ENCODE measurements around the gene CAMK1G.

DNA sequence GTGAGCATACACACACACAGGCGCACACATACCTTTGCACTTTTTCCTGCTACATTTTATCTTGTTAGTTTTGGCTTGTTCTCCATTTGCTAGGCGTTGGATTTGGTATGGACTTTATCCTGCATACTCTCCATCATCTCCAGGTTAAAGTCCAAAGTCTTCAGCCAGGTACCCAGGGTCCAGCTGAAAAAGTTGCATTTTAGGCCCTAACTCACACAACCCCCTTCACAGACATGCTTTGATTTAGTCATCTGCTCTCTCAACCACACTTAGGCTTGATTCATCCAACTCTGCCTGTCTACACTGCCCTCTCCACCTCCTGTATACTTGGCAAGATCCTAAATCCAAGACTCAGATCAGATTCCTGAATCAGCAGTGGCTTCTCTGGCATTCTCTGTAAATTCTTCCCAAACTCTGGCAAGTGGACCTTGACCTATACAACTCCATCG is 79.4 kb downstream of the CAMK1G start:
- no peak for TF ChIP-seq SMC3 (conservative IDR thresholded peaks at IDR 0.05; ENCODE audit: poor library complexity)
- no peak for TF ChIP-seq POLR2AphosphoS5 (IDR thresholded peaks at IDR 0.05)
- TF ChIP-seq, protein P1, sequence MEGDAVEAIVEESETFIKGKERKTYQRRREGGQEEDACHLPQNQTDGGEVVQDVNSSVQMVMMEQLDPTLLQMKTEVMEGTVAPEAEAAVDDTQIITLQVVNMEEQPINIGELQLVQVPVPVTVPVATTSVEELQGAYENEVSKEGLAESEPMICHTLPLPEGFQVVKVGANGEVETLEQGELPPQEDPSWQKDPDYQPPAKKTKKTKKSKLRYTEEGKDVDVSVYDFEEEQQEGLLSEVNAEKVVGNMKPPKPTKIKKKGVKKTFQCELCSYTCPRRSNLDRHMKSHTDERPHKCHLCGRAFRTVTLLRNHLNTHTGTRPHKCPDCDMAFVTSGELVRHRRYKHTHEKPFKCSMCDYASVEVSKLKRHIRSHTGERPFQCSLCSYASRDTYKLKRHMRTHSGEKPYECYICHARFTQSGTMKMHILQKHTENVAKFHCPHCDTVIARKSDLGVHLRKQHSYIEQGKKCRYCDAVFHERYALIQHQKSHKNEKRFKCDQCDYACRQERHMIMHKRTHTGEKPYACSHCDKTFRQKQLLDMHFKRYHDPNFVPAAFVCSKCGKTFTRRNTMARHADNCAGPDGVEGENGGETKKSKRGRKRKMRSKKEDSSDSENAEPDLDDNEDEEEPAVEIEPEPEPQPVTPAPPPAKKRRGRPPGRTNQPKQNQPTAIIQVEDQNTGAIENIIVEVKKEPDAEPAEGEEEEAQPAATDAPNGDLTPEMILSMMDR (IDR thresholded peaks at IDR 0.05; ENCODE audit: poor library complexity, severe bottlenecking): no peak
- no peak for TF ChIP-seq TAF1 (IDR thresholded peaks at IDR 0.05; ENCODE audit: low read depth)
- no peak for TF ChIP-seq EP300 (conservative IDR thresholded peaks at IDR 0.05; ENCODE audit: poor library complexity, severe bottlenecking)
- TF ChIP-seq RAD21 (conservative IDR thresholded peaks at IDR 0.05): no peak
- TF ChIP-seq, protein P2, sequence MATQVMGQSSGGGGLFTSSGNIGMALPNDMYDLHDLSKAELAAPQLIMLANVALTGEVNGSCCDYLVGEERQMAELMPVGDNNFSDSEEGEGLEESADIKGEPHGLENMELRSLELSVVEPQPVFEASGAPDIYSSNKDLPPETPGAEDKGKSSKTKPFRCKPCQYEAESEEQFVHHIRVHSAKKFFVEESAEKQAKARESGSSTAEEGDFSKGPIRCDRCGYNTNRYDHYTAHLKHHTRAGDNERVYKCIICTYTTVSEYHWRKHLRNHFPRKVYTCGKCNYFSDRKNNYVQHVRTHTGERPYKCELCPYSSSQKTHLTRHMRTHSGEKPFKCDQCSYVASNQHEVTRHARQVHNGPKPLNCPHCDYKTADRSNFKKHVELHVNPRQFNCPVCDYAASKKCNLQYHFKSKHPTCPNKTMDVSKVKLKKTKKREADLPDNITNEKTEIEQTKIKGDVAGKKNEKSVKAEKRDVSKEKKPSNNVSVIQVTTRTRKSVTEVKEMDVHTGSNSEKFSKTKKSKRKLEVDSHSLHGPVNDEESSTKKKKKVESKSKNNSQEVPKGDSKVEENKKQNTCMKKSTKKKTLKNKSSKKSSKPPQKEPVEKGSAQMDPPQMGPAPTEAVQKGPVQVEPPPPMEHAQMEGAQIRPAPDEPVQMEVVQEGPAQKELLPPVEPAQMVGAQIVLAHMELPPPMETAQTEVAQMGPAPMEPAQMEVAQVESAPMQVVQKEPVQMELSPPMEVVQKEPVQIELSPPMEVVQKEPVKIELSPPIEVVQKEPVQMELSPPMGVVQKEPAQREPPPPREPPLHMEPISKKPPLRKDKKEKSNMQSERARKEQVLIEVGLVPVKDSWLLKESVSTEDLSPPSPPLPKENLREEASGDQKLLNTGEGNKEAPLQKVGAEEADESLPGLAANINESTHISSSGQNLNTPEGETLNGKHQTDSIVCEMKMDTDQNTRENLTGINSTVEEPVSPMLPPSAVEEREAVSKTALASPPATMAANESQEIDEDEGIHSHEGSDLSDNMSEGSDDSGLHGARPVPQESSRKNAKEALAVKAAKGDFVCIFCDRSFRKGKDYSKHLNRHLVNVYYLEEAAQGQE (IDR thresholded peaks at IDR 0.05; ENCODE audit: borderline replicate concordance): no peak
- TF ChIP-seq EZH2 (IDR thresholded peaks at IDR 0.05; ENCODE audit: borderline replicate concordance, insufficient read depth, low read length, poor library complexity, severe bottlenecking): no peak
- no peak for TF ChIP-seq MXI1 (conservative IDR thresholded peaks at IDR 0.05; ENCODE audit: poor library complexity, severe bottlenecking)
